ENCODE data around the gene TUSC2.

DNA sequence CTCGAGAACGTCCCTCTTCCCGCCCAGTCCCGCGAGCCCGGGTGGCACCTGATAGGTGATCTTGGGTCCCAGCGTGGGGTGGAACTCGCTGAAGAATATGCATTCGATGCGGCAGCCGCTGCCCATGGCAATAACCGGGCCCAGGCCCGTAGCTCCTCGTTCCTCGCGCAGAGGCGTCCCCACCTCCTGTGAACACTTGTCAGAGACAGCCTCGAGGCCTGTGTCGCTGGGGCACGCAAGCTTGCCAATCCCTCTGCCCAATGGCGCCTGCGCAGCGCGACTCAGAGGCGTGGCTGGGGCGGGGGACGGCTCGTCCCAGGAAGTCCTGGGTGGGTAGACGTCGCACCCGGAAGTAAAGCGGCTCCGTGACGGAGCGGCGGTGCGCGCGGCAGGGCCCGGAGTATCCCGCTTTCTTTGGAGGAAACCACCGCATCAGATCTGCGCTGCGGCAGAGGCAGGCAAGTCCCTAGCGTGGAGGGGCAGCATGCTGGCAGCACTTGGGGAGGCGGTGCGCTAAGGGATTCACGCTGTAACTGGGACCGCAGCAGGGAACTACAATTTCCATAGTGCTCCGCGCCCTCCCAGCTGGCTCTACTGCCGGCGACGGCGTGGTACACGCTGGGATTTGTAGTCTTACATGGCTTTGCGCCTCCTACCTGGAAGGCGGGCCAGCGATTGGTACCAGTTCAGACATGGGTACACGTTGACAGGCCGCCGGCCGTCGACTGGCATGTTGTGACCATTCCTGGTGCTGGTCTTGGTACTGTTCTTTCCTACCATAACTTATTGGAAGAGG, 22.7 kb upstream of the TUSC2 start, which contains the start of the genes CYB561D2 and NPRL2:
- TF ChIP-seq, protein P1, sequence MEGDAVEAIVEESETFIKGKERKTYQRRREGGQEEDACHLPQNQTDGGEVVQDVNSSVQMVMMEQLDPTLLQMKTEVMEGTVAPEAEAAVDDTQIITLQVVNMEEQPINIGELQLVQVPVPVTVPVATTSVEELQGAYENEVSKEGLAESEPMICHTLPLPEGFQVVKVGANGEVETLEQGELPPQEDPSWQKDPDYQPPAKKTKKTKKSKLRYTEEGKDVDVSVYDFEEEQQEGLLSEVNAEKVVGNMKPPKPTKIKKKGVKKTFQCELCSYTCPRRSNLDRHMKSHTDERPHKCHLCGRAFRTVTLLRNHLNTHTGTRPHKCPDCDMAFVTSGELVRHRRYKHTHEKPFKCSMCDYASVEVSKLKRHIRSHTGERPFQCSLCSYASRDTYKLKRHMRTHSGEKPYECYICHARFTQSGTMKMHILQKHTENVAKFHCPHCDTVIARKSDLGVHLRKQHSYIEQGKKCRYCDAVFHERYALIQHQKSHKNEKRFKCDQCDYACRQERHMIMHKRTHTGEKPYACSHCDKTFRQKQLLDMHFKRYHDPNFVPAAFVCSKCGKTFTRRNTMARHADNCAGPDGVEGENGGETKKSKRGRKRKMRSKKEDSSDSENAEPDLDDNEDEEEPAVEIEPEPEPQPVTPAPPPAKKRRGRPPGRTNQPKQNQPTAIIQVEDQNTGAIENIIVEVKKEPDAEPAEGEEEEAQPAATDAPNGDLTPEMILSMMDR (IDR thresholded peaks at IDR 0.05): no peak
- TF ChIP-seq POLR2A (IDR thresholded peaks at IDR 0.05): peak in 1 of 2 donors; percentile 37
